Measurements from ENCODE around the gene RAB34.

Gene RAB34

DNA sequence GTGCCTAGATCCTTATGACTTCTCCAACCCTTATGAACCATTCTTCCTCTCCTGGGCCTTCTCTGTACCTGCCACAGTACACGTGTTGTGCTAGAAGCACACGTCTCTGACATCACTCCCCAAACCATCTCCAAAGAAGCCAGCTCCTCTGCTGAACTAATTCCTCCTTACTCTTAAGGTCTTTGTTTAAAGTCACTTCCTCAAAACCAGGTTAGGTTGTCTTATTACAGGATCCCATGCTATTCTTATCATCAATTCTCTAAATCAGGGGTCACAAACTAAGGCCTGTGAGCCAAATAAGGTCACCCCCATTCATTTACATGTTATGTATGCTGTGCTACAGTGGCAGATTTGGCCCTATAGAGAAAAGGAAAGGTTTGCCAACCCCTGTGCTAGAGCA, 51.7 kb downstream of the RAB34 start:
- ATAC-seq (no peak), DNase-seq (no peak)
- Mint-ChIP-seq H3K36me3 (ENCODE audit: low read depth) (peaks cover 40% of the 10 kb centered on the region), H3K4me1 (peaks cover 34% of the 10 kb centered on the region), H3K9me3 (no peaks in the 10 kb centered on the region), H3K4me3 (no peak overlapping the region), H3K27ac (peak overlapping the region; percentile 12), H3K27me3 (no peaks in the 10 kb centered on the region)

All from activated naive CD8-positive, alpha-beta T cell treated with anti-CD3 and anti-CD28 coated beads, Interleukin-2, amount 50 U/mL, for 24 hours (primary cell).